GM06990 (cell line): Measurements from ENCODE around the gene LYPLA2.
A peak's percentile ranks its signal among the peaks of the same experiment; 100 is the strongest.
"Not testable (repeated sequence)": the region's sequence is repeated elsewhere in the genome, so short reads cannot be mapped to it uniquely, and the experiment has no call there.

Source experiments
- DNase-seq: peaks from one replicate; pipeline ENCODE4 v3.0.0-alpha.2; 2011; ENCODE audit not compliant: insufficient read length; ENCODE audit errors: extremely low read depth
- H3K27me3 ChIP-seq: replicated peaks from 2 replicates; pipeline ENCODE4 v1.6.0; 2011; ENCODE audit warnings: low read length; ENCODE audit not compliant: control insufficient read depth, insufficient read depth
- H3K36me3 ChIP-seq: 2 replicates; pipeline ENCODE4 v1.5.1; 2011; ENCODE audit warnings: low read length; ENCODE audit not compliant: control insufficient read depth, insufficient read depth
- H3K4me3 ChIP-seq: replicated peaks from 2 replicates; pipeline ENCODE4 v1.5.1; 2011; ENCODE audit warnings: low read depth, mild to moderate bottlenecking, control low read depth, low read length
- CTCF ChIP-seq: IDR thresholded peaks from 2 replicates; pipeline ENCODE4 v1.5.1; 2011; ENCODE audit warnings: low read length, control low read depth, mild to moderate bottlenecking, inconsistent platforms; ENCODE audit not compliant: insufficient read depth, poor library complexity, severe bottlenecking

LYPLA2 gene

GRCh38 chr1:23774174-23774880 lies 16.6 kb upstream of the LYPLA2 start:
- TF ChIP-seq CTCF = no peak
- DNase-seq = no peak
- peaks cover 1% of the 10 kb centered on the region; the same call in 1 of the 2 replicates for H3K36me3 ChIP-seq
- H3K27me3 ChIP-seq = no peaks in the 10 kb centered on the region
- H3K4me3 ChIP-seq = no peak overlapping the region

- no peak for DNase-seq
- H3K27me3 ChIP-seq = no peaks in the 10 kb centered on the region
- no peak for TF ChIP-seq CTCF
- H3K4me3 ChIP-seq = no peak overlapping the region
- H3K36me3 ChIP-seq = peaks cover 1% of the 10 kb centered on the region; the same call in 1 of the 2 replicates
Measured at GRCh38 chr1:23776217-23776616, 14.7 kb upstream of the LYPLA2 start.

- no peak for TF ChIP-seq CTCF
- Histone ChIP-seq H3K36me3 (no peaks in the 10 kb centered on the region), H3K4me3 (peak within 1 kb of the TSS; percentile 97), H3K27me3 (no peaks in the 10 kb centered on the region)
- DNase-seq = peak; percentile 93
Measured at GRCh38 chr1:23777979-23778814, 12.7 kb upstream of the LYPLA2 start, which contains the start of gene PITHD1. TSS of gene PITHD1 (plus strand) at chr1:23778418. CDS start at chr1:23778516, 98 bp downstream.

- no peak for TF ChIP-seq CTCF
- no peaks in the 10 kb centered on the region for H3K27me3 ChIP-seq
- DNase-seq = no peak
- no peak overlapping the region; the same call in 1 of the 2 replicates for H3K4me3 ChIP-seq
- no peaks in the 10 kb centered on the region; the same call in 1 of the 2 replicates for H3K36me3 ChIP-seq
Measured at GRCh38 chr1:23779826-23780371, 11.0 kb upstream of the LYPLA2 start.

- H3K4me3 ChIP-seq, DNase-seq, H3K36me3 ChIP-seq, H3K27me3 ChIP-seq: not testable (repeated sequence)
Measured at GRCh38 chr1:23783141-23783540, 7.8 kb upstream of the LYPLA2 start.

- H3K4me3 ChIP-seq = no peak overlapping the region
- no peak for TF ChIP-seq CTCF
- H3K27me3 ChIP-seq = no peaks in the 10 kb centered on the region
- DNase-seq = no peak
- peaks cover 6% of the 10 kb centered on the region for H3K36me3 ChIP-seq
Measured at GRCh38 chr1:23784846-23785245, 6.1 kb upstream of the LYPLA2 start.
